Astrocyte of the hippocampus (primary cell): ENCODE measurements around the gene COL20A1.

ENCODE experiments used
- DNase-seq: peaks from one replicate; pipeline ENCODE4 v3.0.0; 2011; ENCODE audit warnings: low read depth, low spot score

The COL20A1 gene

DNA sequence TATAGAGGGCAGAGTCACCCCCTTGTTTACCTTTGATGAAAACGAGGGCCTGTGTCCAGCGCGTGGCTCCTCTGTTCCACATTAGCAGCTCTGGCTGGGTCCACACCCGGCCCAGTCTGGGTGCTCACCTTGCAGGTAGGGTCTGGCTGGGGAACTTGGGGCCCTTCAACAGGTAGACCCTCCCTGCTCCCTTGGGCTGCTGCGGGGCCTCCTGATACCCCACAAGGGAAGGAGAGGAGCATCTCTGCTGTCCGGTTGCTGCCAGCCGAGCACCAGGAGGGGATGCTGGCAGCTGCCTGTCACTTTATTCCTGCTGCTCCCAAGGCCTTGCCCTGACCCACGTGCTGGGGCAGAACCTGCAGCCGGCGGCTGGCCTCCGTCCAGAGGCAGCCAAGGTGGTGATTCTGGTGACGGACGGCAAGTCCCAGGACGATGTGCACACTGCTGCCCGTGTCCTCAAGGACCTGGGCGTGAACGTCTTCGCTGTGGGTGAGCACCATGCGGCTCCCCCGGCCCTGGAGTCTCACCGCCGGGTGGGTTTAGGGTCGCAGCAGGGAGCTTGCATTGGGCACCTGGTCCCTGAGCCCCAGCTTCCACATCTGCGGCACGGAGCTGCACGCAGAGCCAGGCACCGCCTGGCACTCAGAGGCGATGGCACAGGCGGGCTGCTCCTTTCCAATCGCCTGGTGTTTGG, 15.4 kb downstream of the COL20A1 start:
- no peak for DNase-seq

- peak; percentile 62 for DNase-seq
Measured at GRCh38 chr20:63309261-63310071, 16.5 kb downstream of the COL20A1 start.

DNA sequence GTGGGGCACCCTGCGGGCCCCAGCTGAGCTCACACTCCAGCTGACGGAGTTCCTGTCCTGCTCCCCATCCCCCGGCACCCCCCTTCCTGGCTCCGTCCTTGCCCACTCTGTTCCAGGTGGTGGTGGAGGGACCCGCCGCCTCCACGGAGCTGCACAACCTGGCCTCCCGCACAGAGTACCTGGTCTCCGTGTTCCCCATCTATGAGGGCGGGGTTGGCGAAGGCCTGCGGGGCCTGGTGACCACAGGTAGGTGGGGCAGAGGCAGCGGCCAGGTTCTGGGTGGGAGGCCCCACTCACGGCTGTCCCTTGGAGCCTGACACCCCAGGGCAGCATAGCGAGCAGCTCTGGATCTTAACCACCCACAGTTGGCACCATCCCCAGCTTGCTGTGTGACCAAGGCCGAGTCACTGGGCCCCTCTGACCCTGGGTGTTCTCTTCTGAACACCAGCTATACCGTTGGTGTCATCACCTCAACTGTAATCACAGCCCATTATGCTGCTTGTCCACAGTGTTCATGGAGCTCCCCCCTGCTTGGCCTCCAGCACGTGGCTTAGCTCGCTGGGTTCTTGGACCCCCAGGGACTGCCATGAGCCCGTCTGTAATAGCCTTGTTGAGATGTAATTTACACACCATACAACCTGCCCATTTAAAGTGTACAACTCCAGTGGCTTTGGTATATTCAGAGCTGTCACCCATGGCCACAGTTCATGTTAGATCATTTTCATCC, 17.4 kb downstream of the COL20A1 start:
- no peak for DNase-seq

GRCh38 chr20:63311186-63311832, 18.3 kb downstream of the COL20A1 start:
- no peak for DNase-seq

- DNase-seq: no peak
Measured at GRCh38 chr20:63311833-63312243, 18.9 kb downstream of the COL20A1 start.

- DNase-seq: no peak
Measured at GRCh38 chr20:63312273-63312672, 19.3 kb downstream of the COL20A1 start.

- no peak for DNase-seq
Measured at GRCh38 chr20:63312690-63313348, 19.8 kb downstream of the COL20A1 start.

- no peak for DNase-seq
Measured at GRCh38 chr20:63313349-63314014, 20.5 kb downstream of the COL20A1 start.

DNA sequence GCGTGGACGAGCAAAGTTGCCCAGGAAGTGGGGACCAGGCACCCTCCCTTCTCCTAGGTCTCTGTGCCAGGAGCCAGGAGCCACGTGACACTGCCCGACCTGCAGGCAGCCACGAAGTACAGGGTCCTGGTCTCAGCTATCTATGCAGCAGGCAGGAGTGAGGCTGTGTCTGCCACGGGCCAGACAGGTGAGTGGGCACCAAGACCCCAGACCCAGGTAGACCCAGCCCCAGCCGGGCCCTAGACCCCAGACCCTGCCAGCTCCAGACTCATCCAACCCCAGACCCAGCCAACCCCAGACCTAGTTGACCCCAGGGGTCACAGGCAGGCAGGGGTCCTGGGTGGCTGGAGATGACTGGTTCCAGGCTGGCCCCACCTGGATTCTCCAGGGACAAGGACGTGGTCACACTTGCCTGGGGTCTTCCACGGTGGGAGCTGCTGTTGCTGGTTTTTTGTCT, 21.1 kb downstream of the COL20A1 start:
- DNase-seq: no peak

DNA sequence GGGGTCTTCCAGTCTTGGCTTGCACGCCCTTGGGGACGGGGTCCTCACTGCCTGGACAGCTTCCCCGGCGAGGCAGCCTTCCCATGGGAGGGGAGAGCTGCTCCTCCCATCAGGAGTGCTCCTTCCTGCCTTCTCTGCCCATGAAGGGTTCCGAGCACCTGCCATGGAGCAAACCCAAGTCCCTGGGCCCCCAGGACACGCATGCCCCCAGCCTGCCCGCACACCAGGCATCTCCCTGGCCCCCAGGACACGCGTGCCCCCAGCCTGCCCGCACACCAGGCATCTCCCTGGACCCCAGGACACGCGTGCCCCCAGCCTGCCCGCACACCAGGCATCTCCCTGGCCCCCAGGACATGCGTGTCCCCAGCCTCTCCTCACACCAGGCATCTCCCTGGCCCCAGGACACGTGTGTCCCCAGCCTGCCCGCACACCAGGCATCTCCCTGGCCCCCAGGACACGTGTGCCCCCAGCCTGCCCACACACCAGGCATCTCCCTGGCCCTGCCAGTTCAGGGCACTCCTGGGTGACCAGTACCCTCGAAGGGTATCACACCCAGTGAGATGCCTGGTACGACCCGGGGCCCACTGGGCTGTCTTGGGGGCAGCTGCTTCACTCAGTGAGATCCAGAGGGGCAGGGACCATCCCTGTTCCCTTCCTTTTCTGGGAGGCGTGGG, 21.7 kb downstream of the COL20A1 start:
- DNase-seq: no peak

GRCh38 chr20:63315240-63315689, 22.3 kb downstream of the COL20A1 start:
- DNase-seq: no peak

- DNase-seq: no peak
Measured at GRCh38 chr20:63315731-63316491, 22.9 kb downstream of the COL20A1 start.

DNA sequence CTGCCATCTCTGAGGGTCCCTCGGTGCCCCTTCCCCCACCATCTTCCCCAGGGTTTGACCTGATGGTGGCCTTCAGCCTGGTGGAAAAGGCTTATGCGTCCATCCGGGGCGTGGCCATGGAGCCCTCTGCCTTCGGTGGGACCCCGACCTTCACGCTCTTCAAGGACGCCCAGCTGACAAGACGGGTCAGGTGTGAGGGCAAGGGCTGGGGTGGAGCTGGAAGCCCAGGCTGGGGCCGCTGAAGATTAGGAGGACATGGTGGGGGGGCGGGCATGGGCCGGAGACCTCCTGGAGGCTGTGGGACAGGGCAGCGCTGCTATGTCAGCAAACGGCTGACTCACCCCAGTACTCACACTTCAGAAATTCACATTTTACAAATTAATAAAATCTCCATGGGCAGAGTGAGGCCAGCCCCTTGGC, 23.5 kb downstream of the COL20A1 start:
- no peak for DNase-seq

DNA sequence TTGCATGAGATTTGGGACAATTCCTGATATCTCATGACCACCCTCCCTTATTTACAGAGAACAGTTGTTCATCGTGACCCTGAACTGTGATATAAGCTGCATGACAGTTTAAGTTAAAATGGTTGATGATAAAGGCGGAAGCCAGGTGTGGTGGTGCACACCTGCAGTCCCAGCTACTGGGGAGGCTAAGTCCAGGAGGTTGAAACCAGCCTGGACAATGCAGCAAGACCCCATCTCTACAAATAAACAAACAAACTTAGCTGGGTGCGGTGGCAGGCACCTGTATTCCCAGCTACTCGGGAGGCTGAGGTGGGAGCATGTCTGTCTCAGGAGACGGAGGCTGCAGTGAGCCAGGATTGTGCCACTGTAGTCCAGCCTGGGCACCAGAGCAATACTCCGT, 24.1 kb downstream of the COL20A1 start:
- no peak for DNase-seq

GRCh38 chr20:63317601-63318291, 24.8 kb downstream of the COL20A1 start:
- DNase-seq: no peak

DNA sequence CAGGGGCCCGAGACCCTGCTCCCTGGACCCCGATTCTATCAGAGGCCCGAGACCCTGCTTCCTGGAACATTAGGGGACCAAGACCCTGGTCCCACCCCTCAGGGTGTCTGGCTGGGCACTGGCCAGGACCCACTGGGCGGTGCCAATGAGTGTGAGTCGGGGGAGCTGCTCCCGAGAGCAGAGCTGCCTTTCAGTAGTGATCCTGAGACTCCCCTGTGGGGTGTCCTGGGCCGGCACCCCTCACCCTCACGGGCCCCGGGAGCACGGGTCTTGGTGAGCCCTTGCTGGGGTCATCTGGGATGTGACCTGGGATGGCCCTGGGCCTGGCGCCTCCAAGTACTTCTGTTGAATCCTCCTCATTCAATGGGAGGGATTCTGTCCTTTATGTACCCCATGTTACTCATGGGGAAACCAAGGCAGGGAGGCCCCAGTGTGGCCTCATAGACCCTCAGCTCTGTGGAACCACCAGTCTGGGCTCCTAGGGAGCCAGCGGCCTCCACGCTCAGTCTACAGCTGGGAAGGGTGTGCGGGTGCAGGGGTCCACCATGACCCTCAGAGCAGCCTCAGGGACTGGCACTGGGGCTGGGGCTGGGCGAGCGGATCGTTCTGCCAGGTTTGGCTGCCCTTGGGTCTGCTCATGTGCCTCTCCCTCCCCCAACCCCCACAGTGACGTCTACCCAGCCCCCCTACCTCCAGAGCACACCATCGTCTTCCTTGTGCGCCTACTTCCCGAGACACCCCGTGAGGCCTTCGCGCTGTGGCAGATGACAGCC, 25.6 kb downstream of the COL20A1 start:
- no peak for DNase-seq

- no peak for DNase-seq
Measured at GRCh38 chr20:63319164-63320040, 26.4 kb downstream of the COL20A1 start.
